Kidney epithelial cell (primary cell): ENCODE measurements around the gene HEPN1. TPM values are rescaled to one million over a fixed set of nuclear protein-coding genes. Genes with fewer than 3 reads are reported as not detected.
"Not testable (repeated sequence)": the region's sequence is repeated elsewhere in the genome, so short reads cannot be mapped to it uniquely, and the experiment has no call there.

Experiments
- DNase-seq: peaks from one replicate; pipeline ENCODE4 v3.0.0-alpha.2; 2010; ENCODE audit warnings: low read depth
- H3K27me3 ChIP-seq: 2 replicates; pipeline ENCODE4 v1.6.0; 2011; ENCODE audit warnings: low read length; ENCODE audit not compliant: control insufficient read depth, insufficient read depth
- H3K36me3 ChIP-seq: 2 replicates; pipeline ENCODE4 v1.5.1; 2011; ENCODE audit warnings: low read length; ENCODE audit not compliant: control insufficient read depth, insufficient read depth
- H3K4me3 ChIP-seq: 2 replicates; pipeline ENCODE4 v1.5.1; 2011; ENCODE audit warnings: low read depth, mild to moderate bottlenecking, control low read depth, low read length
- total RNA-seq: library from RNA; depleted of rRNA; stranded (reverse); fragments of >200 nt; gene quantifications from 2 replicates; pipeline ENCODE4 v1.2.3, GENCODE V29; 2015
- TF ChIP-seq, protein P1 (sequence below): IDR thresholded peaks from 2 replicates; pipeline ENCODE4 v1.5.1; 2011; ENCODE audit warnings: mild to moderate bottlenecking, moderate library complexity, low read length, control low read depth, inconsistent platforms; ENCODE audit not compliant: insufficient read depth, poor library complexity, severe bottlenecking

Gene HEPN1
- total RNA-seq, 1 donor from 2014 or later = not detected

DNA sequence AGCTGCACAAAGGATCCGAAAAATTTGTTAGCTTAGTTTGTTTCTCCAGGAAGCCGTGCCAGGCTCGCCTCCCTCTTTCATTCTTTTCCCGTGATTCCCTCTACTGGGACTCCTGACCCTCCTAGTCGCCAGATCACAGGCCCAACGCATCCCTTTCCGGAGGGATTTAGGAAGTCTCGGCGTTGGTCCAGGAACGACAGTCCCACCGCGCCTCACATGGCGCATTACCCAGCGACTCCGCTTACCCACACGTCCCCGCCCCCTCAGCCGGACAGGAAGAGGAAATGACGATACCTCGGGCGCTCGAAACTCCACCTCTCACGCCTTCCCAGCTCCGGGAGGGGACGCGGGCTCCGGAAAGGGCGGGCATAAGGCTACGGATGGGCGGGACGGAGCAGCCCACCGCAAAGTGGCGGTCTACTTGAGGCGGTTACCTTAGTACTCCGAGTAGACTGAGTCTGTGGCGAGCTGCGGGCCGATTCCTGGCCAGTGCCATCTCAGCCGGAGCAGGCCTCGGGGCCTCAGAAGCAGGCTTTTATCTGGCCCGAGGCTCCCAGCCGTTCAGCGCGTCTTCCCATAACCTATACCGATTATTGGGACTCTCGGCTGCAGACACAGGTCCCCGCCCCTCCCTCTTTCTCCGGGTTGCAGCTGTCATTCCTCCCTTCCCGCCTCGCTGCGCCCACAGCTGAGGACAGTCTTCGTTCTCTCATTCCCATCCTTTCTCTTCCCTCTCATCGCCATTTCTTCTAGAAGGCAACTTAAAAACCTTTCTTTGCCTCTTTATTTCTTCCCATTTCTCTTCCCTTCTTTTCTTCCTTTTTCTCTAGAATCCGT lies 34.9 kb downstream of the HEPN1 start, which contains the start of gene CCDC15:
CCDC15 (plus strand) TSS at position 450 of the 837 bp plus-strand sequence. CDS start 531 bp downstream, outside the sequence.
- TF ChIP-seq, protein P1, sequence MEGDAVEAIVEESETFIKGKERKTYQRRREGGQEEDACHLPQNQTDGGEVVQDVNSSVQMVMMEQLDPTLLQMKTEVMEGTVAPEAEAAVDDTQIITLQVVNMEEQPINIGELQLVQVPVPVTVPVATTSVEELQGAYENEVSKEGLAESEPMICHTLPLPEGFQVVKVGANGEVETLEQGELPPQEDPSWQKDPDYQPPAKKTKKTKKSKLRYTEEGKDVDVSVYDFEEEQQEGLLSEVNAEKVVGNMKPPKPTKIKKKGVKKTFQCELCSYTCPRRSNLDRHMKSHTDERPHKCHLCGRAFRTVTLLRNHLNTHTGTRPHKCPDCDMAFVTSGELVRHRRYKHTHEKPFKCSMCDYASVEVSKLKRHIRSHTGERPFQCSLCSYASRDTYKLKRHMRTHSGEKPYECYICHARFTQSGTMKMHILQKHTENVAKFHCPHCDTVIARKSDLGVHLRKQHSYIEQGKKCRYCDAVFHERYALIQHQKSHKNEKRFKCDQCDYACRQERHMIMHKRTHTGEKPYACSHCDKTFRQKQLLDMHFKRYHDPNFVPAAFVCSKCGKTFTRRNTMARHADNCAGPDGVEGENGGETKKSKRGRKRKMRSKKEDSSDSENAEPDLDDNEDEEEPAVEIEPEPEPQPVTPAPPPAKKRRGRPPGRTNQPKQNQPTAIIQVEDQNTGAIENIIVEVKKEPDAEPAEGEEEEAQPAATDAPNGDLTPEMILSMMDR = no peak
- peak; percentile 90 for DNase-seq
- no peaks in the 10 kb centered on the region for H3K36me3 ChIP-seq
- no peaks in the 10 kb centered on the region for H3K27me3 ChIP-seq
- H3K4me3 ChIP-seq = peak within 1 kb of the TSS; percentile 56

DNA sequence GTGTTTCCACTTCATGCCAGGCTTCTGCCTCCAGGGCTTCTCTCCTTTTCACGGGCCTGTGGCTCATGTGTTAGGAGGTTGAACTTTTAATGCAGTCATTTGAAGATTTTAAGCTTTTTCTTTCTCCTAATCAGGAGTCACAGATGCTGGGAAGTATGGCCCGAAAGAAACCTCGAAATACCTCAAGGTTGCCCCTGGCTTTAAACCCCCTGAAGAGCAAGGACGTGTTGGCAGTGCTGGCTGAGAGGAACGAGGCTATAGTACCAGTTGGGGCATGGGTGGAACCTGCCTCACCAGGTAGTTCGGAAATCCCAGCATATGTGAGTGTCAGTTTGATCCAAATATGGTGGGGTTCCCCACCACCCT lies 35.5 kb downstream of the HEPN1 start:
- no peak for DNase-seq
- H3K36me3 ChIP-seq = no peaks in the 10 kb centered on the region
- H3K27me3 ChIP-seq = no peaks in the 10 kb centered on the region
- TF ChIP-seq, protein P1 = no peak
- H3K4me3 ChIP-seq = peak overlapping the region; percentile 56

DNA sequence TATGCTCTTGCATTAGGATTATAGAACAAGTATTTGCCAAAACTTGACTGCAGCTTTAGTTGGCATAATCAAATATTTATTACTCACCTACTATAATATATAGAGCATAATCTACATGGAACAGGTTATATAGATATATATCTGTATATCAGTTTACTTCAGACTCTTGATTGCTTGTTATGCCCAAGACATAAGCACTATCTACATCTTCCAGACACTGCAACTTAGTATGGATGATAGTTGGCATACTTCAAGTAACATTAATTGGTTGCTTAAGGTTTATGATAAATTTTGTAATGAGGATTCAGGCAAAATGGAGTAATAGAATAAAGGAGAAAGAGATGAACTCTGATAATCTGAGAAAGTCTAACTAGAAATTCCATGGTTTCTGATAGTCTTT lies 36.0 kb downstream of the HEPN1 start:
- no peaks in the 10 kb centered on the region for H3K27me3 ChIP-seq
- TF ChIP-seq, protein P1 = no peak
- no peak for DNase-seq
- no peak overlapping the region for H3K4me3 ChIP-seq
- H3K36me3 ChIP-seq = no peaks in the 10 kb centered on the region

GRCh38 chr11:124961972-124962609 lies 43.0 kb downstream of the HEPN1 start:
- no peaks in the 10 kb centered on the region for H3K36me3 ChIP-seq
- TF ChIP-seq, protein P1 = peak; percentile 65
- DNase-seq = peak; percentile 25
- no peaks in the 10 kb centered on the region for H3K27me3 ChIP-seq
- no peak overlapping the region for H3K4me3 ChIP-seq

DNA sequence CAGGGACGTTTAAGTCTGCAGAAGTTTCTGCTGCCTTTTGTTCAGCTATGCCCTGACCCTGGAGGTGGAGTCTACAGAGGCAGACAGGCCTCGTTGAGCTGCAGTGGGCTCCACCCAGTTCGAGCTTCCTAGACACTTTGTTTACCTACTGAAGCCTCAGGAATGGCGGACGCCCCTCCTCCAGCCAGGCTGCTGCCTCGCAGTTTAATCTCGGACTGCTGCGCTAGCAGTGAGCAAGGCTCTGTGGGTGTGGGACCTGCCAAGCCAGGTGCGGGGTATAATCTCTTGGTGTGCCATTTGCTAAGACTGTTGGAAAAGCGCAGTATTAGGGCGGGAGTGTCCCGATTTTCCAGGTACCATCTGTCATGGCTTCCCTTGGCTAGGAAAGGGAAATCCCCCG lies 49.1 kb downstream of the HEPN1 start:
- DNase-seq, H3K27me3 ChIP-seq, H3K4me3 ChIP-seq, H3K36me3 ChIP-seq: not testable (repeated sequence)

Other genes starting within 250 kb of the HEPN1 start
- 9.4 and 10.3 TPM in 2 replicates for gene SIAE, start 245.5 kb upstream of the HEPN1 start, total RNA-seq
- gene SPA17, start 245.3 kb upstream of the HEPN1 start, total RNA-seq = 14.1 and 15.8 TPM in 2 replicates
- not detected in 2 replicates for gene NRGN, start 179.3 kb upstream of the HEPN1 start, total RNA-seq
- 0.50 TPM in 1 of 2 replicates, not detected in the other for gene VSIG2, start 167.0 kb upstream of the HEPN1 start, total RNA-seq
- gene ESAM, start 157.0 kb upstream of the HEPN1 start, total RNA-seq = 10.3 and 10.4 TPM in 2 replicates
- gene MSANTD2, start 118.8 kb upstream of the HEPN1 start, total RNA-seq = 8.0 and 16.0 TPM in 2 replicates
- gene ROBO3, start 53.8 kb upstream of the HEPN1 start, total RNA-seq = 57.0 and 70.2 TPM in 2 replicates
- gene ROBO4, start 21.4 kb upstream of the HEPN1 start, total RNA-seq = 5.1 and 6.3 TPM in 2 replicates
- gene HEPACAM, start 16.8 kb downstream of the HEPN1 start, total RNA-seq = 0.14 and 0.17 TPM in 2 replicates
- 1.4 and 3.1 TPM in 2 replicates for gene CCDC15, start 35.0 kb downstream of the HEPN1 start, total RNA-seq
- gene SLC37A2, start 144.1 kb downstream of the HEPN1 start, total RNA-seq = 0.68 and 1.8 TPM in 2 replicates
- gene TMEM218, start 192.4 kb downstream of the HEPN1 start, total RNA-seq = 19.6 and 28.3 TPM in 2 replicates
- gene PKNOX2, start 245.5 kb downstream of the HEPN1 start, total RNA-seq = 0.42 and 0.68 TPM in 2 replicates